Activated CD4-positive, alpha-beta T cell treated with anti-CD3 and anti-CD28 coated beads for 36 hours (primary cell): Measurements from ENCODE around the gene RRN3. TPM values are rescaled to one million over a fixed set of nuclear protein-coding genes. Genes with fewer than 3 reads are reported as not detected.
"Not testable (repeated sequence)": the region's sequence is repeated elsewhere in the genome, so short reads cannot be mapped to it uniquely, and the experiment has no call there.

Experiments
- ATAC-seq: fragments of 200-7000 bp; cut with Tn5 transposase; one replicate; pipeline ENCODE4 v1.10.0; 2021; ENCODE audit warnings: mild to moderate bottlenecking, moderate library complexity
- CTCF ChIA-PET: fragments of 350-600 bp; sonication (Branson Sonifier 250); formaldehyde crosslinking; loops from one replicate; lab custom pipeline; 2021; ENCODE audit warnings: antibody characterized with exemption; lab: Charles Lee
- POLR2A ChIA-PET: fragments of 350-600 bp; sonication (Branson Sonifier 250); formaldehyde crosslinking; loops from one replicate; lab custom pipeline; 2021; ENCODE audit warnings: antibody characterized with exemption, inconsistent platforms; lab: Charles Lee
- DNase-seq: peaks from one replicate; pipeline ENCODE4 v3.0.0-alpha.2; 2020
- H3K27ac Mint-ChIP-seq: one replicate; pipeline ENCODE4 v1.8.0; 2021; ENCODE audit warnings: mixed read lengths
- H3K27me3 Mint-ChIP-seq: one replicate; pipeline ENCODE4 v1.8.0; 2021; ENCODE audit warnings: mixed read lengths
- H3K36me3 Mint-ChIP-seq: one replicate; pipeline ENCODE4 v1.8.0; 2021; ENCODE audit warnings: low read depth, mixed read lengths
- H3K4me1 Mint-ChIP-seq: one replicate; pipeline ENCODE4 v1.8.0; 2021; ENCODE audit warnings: mixed read lengths
- H3K4me3 Mint-ChIP-seq: one replicate; pipeline ENCODE4 v1.8.0; 2021; ENCODE audit warnings: mild to moderate bottlenecking, moderate library complexity, mixed read lengths
- H3K9me3 Mint-ChIP-seq: one replicate; pipeline ENCODE4 v1.8.0; 2021; ENCODE audit warnings: low read depth, mixed read lengths
- intact Hi-C, 2 experiments: fragments of 100-400 bp; cut with DNase I in 1 of 2; cut with micrococcal nuclease in 1 of 2; formaldehyde crosslinking; loops; one replicate each; pipeline versions ENCODE4 v1.14.2 to v1.15.1; 2022 to 2024; cut with DNase I, micrococcal nuclease
- total RNA-seq, 2 experiments: library from RNA; stranded (reverse); gene quantifications; one replicate each; pipeline ENCODE4 v1.2.3, GENCODE V29; 2021

Gene RRN3
- total RNA-seq, 2 experiments from 2014 or later, result 27.0 to 36.1 TPM

DNA sequence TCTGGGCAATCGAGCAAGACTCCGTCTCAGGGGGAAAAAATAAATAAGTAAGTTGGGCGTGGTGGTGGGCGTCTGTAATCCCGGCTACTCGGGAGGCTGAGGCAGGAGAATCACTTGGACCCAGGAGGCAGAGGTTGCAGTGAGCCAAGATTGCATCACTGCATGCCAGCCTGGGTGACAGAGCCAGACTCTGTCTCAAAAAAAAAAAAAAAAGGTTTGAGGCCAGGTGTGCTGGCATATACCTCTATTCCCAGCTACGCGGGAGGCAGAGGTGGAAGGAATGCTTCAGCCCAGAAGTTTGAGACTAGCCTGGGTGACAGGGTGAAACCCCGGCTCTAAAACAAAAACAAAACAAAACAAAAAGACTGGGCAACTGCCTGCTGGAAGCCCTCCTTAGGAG lies 48.8 kb downstream of the RRN3 start:
- H3K27ac Mint-ChIP-seq, H3K9me3 Mint-ChIP-seq, H3K27me3 Mint-ChIP-seq, H3K4me1 Mint-ChIP-seq, DNase-seq, H3K4me3 Mint-ChIP-seq, ATAC-seq, intact Hi-C loops: not testable (repeated sequence)
- H3K36me3 Mint-ChIP-seq, result peaks cover 16% of the 10 kb centered on the region
- ChIA-PET POLR2A (interaction anchor here (0.7 kb wide), 1 partner anchor 30 kb away, joined by 4 read pairs; no protein-coding TSS in a partner anchor), CTCF (interaction anchor here (0.5 to 1.0 kb wide), 3 partner anchors 10 to 27 kb away, joined by 3 to 4 read pairs (median 3); no protein-coding TSS in a partner anchor)

DNA sequence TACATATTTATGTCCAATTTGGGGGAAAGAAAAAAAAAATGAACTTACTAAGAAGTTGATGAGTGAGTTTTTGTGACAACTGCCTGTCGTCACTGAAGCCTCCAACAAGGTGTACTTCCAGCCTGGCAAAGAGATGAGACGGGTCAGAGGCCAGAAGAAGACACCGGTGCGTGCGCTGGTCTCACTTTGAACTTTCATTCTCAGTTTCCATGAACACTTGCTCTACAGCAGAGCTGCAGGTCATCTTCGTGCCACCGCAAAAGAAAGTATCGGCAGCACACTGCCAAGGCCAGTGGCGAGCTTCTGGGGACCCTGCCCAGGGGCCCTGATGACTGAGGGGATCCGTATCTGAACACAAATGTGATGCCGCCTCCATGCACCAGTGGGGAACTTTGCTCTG lies 49.8 kb downstream of the RRN3 start:
- Mint-ChIP-seq H3K9me3 (no peaks in the 10 kb centered on the region), H3K4me1 (no peaks in the 10 kb centered on the region), H3K27me3 (no peaks in the 10 kb centered on the region), H3K27ac (no peak overlapping the region), H3K36me3 (peaks cover 21% of the 10 kb centered on the region), H3K4me3 (no peak overlapping the region)
- no peak for ATAC-seq
- CTCF ChIA-PET, result no interaction called here
- no peak for DNase-seq
- POLR2A ChIA-PET, result interaction anchor here (0.6 kb wide), 1 partner anchor 791 kb away, joined by 4 read pairs; no protein-coding TSS in a partner anchor
- intact Hi-C loops, result no loop called here

DNA sequence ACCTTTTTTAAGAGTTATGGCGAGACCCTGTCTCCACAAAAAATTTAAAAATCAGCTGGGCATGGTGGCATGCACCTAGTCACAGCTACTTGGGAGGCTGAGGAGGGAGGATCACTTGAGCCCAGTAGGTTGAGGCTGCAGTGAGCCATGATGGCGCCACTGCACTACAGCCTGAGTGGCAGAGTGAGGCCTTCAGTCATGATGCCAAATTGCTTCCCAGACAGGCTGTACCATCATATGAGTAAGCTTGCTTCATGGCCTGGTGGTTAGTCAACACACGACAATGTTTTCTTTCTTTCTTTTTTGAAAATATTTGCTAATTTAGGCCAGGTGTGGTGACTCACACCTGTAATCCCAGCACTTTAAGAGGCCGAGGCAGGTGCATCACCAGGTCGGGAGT lies 50.7 kb downstream of the RRN3 start:
- CTCF ChIA-PET, result no interaction called here
- DNase-seq (no peak), ATAC-seq (no peak)
- Mint-ChIP-seq H3K4me3 (no peak overlapping the region), H3K4me1 (no peaks in the 10 kb centered on the region), H3K36me3 (peaks cover 24% of the 10 kb centered on the region), H3K27ac (no peak overlapping the region), H3K9me3 (no peaks in the 10 kb centered on the region), H3K27me3 (no peaks in the 10 kb centered on the region)
- POLR2A ChIA-PET, result no interaction called here
- intact Hi-C loops, result no loop called here

DNA sequence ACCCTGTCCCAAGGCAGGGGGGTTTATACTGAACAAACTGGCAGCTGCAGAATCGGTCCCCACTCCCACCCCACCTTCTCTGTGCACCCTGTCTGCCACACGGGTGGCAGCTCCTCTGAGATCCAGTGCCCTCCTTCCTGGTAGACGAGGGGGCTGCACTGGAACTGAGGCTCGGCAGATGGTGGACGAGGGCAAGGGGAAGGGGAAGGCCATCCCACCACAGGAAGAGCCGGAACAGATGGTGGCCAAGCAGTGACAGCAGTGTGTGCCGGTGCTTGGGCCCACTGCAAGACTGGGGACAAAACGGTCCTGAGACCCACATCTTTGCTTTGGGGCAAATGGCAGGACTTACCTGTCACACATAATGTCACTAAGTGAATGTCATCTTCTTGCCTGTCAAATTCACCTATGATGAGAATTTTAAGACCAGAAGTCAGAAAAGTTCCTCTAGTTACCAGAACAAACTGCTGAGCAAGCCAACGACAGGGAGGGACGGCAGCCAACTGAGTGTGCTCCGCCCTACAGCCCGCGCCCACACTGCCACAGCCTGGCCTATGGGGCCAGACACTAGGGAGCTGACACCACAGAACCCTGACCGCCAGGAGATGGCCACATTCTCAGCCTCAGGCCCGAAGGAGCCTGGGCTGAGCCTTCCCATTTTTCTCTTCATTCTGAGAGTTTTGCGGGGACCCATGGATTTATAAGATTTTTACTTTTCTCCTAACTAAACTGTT lies 52.6 kb downstream of the RRN3 start:
- ChIA-PET POLR2A (interaction anchor here (1.1 kb wide), 1 partner anchor 15 kb away, joined by 3 read pairs; no protein-coding TSS in a partner anchor), CTCF (interaction anchor here (0.6 kb wide), 1 partner anchor 82 kb away, joined by 3 read pairs; no protein-coding TSS in a partner anchor)
- H3K36me3 Mint-ChIP-seq, result peaks cover 28% of the 10 kb centered on the region
- no peak overlapping the region for H3K27ac Mint-ChIP-seq
- H3K27me3 Mint-ChIP-seq, result no peaks in the 10 kb centered on the region
- H3K4me1 Mint-ChIP-seq, result no peaks in the 10 kb centered on the region
- intact Hi-C loops, result no loop called here
- DNase-seq, result no peak
- H3K4me3 Mint-ChIP-seq, result no peak overlapping the region
- no peak for ATAC-seq
- no peaks in the 10 kb centered on the region for H3K9me3 Mint-ChIP-seq

DNA sequence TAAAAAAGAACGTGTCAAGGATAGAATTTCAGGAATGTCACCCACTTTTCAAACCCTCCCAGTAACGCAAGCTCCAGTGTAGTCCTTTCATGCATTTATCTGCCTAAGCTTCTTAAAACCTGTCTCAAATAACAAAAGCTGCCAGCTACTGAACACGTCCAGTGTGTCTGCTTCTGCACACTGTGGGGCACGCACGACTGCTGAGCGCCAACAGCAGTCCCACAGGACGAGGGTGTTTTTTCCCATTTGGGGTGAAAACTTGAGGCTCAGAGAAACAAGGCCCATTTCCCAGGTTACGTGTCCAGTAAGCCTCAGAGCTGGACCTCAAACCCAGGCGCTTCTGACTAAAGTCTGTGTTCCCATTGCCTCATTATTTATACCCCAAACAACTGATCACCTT lies 55.4 kb downstream of the RRN3 start:
- Mint-ChIP-seq H3K27me3 (no peaks in the 10 kb centered on the region), H3K36me3 (peaks cover 28% of the 10 kb centered on the region), H3K9me3 (no peaks in the 10 kb centered on the region), H3K4me1 (no peaks in the 10 kb centered on the region), H3K4me3 (no peak overlapping the region), H3K27ac (no peak overlapping the region)
- DNase-seq (no peak), ATAC-seq (no peak)
- CTCF ChIA-PET, result interaction anchor here (1.4 kb wide), 1 partner anchor 13 kb away, joined by 3 read pairs; no protein-coding TSS in a partner anchor
- intact Hi-C loops, result no loop called here
- POLR2A ChIA-PET, result no interaction called here

DNA sequence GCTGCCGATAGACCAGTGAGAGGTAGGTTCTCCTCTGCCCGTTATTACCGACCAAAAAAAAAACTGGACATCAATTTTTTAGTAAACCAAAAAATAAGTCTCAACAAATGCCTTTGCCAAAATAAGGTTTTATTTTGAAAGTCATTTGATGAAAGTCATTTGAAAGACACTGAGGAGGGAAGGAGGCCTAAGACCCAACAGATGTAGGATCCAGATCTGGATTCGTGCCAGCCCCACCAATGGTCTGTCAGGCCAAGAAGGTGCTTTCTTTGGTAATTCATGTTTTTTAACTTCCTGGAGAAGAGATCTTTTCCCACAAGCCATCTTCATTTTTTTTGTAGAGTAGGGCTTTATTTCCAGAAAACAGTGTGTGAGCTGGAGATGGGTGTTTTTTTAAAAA lies 56.3 kb downstream of the RRN3 start:
- Mint-ChIP-seq H3K9me3 (no peaks in the 10 kb centered on the region), H3K4me3 (no peak overlapping the region), H3K36me3 (peaks cover 32% of the 10 kb centered on the region), H3K4me1 (no peaks in the 10 kb centered on the region), H3K27me3 (no peaks in the 10 kb centered on the region), H3K27ac (no peak overlapping the region)
- intact Hi-C loops, result no loop called here
- ChIA-PET POLR2A (no interaction called here), CTCF (interaction anchor here (1.4 kb wide), 1 partner anchor 14 kb away, joined by 3 read pairs; no protein-coding TSS in a partner anchor)
- DNase-seq, result no peak
- no peak for ATAC-seq

DNA sequence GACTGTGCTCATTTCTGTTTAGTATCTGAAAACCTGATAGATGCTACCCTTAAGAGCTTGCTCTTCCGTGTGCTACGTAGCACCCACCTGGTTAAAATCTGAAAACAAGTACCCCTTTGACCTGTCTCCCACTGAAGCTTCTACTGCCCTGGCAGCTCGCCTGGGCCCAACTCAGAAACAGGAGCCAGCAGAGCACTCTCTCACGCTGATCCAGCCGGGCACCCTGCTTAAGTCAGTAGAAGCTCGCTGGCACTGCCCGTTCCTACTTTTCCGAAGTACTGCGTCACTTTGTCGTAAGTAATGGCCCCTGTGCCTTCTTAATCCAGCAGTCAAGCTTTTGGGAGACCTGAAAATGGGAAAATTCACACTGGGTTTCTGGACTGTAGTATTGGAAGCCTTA lies 57.1 kb downstream of the RRN3 start:
- CTCF ChIA-PET, result no interaction called here

DNA sequence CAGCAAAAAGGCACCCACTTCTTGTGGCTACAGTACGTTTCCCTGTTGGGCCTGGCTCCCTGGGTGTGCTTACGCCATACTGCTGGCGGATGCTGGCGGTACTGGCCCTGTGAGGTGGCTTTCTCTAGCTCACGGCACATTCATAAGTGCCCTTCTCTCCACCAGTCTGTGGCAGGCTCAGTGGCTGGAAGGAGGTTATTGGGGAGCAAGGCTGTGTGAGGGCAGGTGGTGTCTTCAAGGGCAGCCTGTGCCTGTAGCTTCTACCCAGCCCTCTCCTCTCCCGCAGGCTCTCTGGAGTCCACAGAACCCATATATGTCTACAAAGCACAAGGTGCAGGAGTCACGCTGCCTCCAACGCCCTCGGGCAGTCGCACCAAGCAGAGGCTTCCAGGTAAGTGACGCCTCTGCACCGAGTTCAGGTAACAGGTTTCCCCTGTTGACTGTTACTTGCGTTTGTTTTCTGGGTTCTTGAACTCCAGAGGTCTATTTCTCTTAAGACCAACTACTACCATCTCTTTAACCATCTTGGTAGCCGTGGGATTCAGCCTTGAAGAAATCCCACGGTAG lies 58.8 kb downstream of the RRN3 start:
- DNase-seq (no peak), ATAC-seq (no peak)
- ChIA-PET CTCF (no interaction called here), POLR2A (no interaction called here)
- no peak overlapping the region for H3K27ac Mint-ChIP-seq
- H3K36me3 Mint-ChIP-seq, result peaks cover 39% of the 10 kb centered on the region
- intact Hi-C loops, result no loop called here
- peaks cover 6% of the 10 kb centered on the region for H3K4me1 Mint-ChIP-seq
- no peaks in the 10 kb centered on the region for H3K9me3 Mint-ChIP-seq
- no peak overlapping the region for H3K4me3 Mint-ChIP-seq
- H3K27me3 Mint-ChIP-seq, result no peaks in the 10 kb centered on the region

More for the DNA sequence above, 57.1 kb downstream of the RRN3 start:
- H3K27ac Mint-ChIP-seq, result no peak overlapping the region
- peaks cover 34% of the 10 kb centered on the region for H3K36me3 Mint-ChIP-seq
- DNase-seq, result no peak
- no peaks in the 10 kb centered on the region for H3K9me3 Mint-ChIP-seq
- POLR2A ChIA-PET, result no interaction called here
- intact Hi-C loops, result no loop called here
- no peak for ATAC-seq
- no peak overlapping the region for H3K4me3 Mint-ChIP-seq
- H3K4me1 Mint-ChIP-seq, result no peaks in the 10 kb centered on the region
- H3K27me3 Mint-ChIP-seq, result no peaks in the 10 kb centered on the region

DNA sequence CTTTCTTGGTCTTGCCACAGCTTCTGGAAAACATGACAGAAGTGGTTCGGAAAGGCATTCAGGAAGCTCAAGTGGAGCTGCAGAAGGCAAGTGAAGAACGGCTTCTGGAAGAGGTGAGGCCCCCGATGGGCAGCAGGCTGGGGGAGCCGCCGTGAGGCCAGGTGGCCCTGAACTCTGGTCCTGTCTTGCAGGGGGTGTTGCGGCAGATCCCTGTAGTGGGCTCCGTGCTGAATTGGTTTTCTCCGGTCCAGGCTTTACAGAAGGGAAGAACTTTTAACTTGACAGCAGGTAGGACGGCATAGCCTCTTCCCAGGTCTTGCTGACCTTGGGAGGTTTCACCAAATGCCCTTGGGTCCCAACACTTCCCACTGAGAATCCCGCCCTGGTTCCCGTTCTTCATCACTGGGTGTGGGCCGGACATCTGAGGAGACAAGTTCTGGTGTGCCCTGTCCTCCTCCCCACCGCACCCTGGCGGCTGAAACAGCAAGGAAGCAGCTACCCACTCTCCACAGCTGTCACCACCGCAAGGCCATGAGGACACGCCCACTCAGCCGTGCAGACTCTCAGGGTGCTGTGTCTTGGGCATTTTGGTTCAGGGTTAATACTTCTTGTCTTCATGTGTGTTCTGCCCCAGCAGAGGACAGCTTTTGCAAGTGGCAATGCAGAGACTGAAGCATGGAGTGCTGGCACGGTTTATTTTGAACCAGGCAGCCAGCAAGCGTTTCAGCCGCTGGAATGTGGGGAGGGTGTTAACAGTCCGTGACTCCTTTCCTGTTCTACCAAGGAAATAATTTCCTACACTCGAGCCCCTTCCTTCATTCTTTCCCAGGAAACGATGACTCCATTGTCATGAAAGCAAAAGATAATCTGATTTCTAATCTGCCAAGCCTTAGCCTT lies 59.6 kb downstream of the RRN3 start:
- peaks cover 6% of the 10 kb centered on the region for H3K4me1 Mint-ChIP-seq
- ATAC-seq (no peak), DNase-seq (no peak)
- H3K36me3 Mint-ChIP-seq, result peaks cover 35% of the 10 kb centered on the region
- H3K9me3 Mint-ChIP-seq, result no peaks in the 10 kb centered on the region
- CTCF ChIA-PET, result no interaction called here
- H3K4me3 Mint-ChIP-seq, result no peak overlapping the region
- POLR2A ChIA-PET, result no interaction called here
- intact Hi-C loops, result loop anchor here in 1 of 2 experiments (5.0 kb wide), 1 partner anchor 58 kb away; the partner anchor contains the start of gene RRN3
- H3K27ac Mint-ChIP-seq, result no peak overlapping the region
- no peaks in the 10 kb centered on the region for H3K27me3 Mint-ChIP-seq

DNA sequence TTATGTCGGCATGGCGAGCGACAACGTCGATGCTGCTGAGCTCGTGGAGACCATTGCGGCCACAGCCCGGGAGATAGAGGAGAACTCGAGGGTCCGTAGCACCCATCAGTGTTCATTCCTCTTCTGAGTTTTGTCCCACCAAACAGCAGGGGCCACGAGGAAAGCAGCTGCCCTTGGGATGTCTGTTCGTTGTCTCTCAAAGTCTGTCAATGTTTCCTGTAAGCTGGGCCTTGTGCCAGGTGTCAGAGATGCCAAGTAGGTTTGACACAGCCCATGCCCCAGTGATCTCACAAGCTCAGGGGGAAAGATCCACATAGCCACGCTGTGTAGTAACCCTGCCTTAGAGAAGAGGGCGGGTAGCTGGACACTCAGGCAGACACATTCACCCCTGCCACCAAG lies 60.8 kb downstream of the RRN3 start:
- Mint-ChIP-seq H3K9me3 (no peaks in the 10 kb centered on the region), H3K27ac (no peak overlapping the region), H3K4me3 (no peak overlapping the region), H3K27me3 (no peaks in the 10 kb centered on the region), H3K36me3 (peaks cover 40% of the 10 kb centered on the region), H3K4me1 (peaks cover 6% of the 10 kb centered on the region)
- intact Hi-C loops, result loop anchor here in 1 of 2 experiments (5.0 kb wide), 1 partner anchor 59 kb away; the partner anchor contains the start of gene RRN3
- DNase-seq (no peak), ATAC-seq (no peak)
- POLR2A ChIA-PET, result no interaction called here
- CTCF ChIA-PET, result no interaction called here
